Peyer's patch (tissue), 4 donors: ENCODE measurements around the gene PDE8B.

Experiments used
- CTCF ChIP-seq, 6 experiments: fragments of 450-650 bp in 4 of 6; fragments of 200-600 bp in 2 of 6; sonication (generic) in 1 of 6; IDR thresholded peaks; one replicate each; pipeline ENCODE4 v1.5.1; 2017 to 2019; ENCODE audit warnings: antibody characterized with exemption in 6 of 6, mild to moderate bottlenecking in 3 of 6, moderate library complexity in 1 of 6
- POLR2A ChIP-seq, 2 donors: fragments of 450-650 bp; IDR thresholded peaks; one replicate each; pipeline ENCODE4 v1.5.1; 2017; ENCODE audit warnings: antibody characterized with exemption in 2 of 2, mild to moderate bottlenecking in 2 of 2, moderate library complexity in 2 of 2

GRCh38 chr5:77394064-77394715, 183.7 kb downstream of the PDE8B start:
- TF ChIP-seq CTCF (IDR thresholded peaks at IDR 0.05) = no peak
- no peak for TF ChIP-seq POLR2A (IDR thresholded peaks at IDR 0.05)
